GM06990 (cell line): ENCODE results near the gene CAMK1D.
"Not testable (repeated sequence)": the region's sequence is repeated elsewhere in the genome, so short reads cannot be mapped to it uniquely, and the experiment has no call there.

Source experiments
- DNase-seq: peaks from one replicate; pipeline ENCODE4 v3.0.0-alpha.2; 2011; ENCODE audit not compliant: insufficient read length; ENCODE audit errors: extremely low read depth
- H3K27me3 ChIP-seq: replicated peaks from 2 replicates; pipeline ENCODE4 v1.6.0; 2011; ENCODE audit warnings: low read length; ENCODE audit not compliant: control insufficient read depth, insufficient read depth
- H3K36me3 ChIP-seq: 2 replicates; pipeline ENCODE4 v1.5.1; 2011; ENCODE audit warnings: low read length; ENCODE audit not compliant: control insufficient read depth, insufficient read depth
- H3K4me3 ChIP-seq: replicated peaks from 2 replicates; pipeline ENCODE4 v1.5.1; 2011; ENCODE audit warnings: low read depth, mild to moderate bottlenecking, control low read depth, low read length
- TF ChIP-seq, protein P1 (sequence below): IDR thresholded peaks from 2 replicates; pipeline ENCODE4 v1.5.1; 2011; ENCODE audit warnings: low read length, control low read depth, mild to moderate bottlenecking, inconsistent platforms; ENCODE audit not compliant: insufficient read depth, poor library complexity, severe bottlenecking

CAMK1D gene

DNA sequence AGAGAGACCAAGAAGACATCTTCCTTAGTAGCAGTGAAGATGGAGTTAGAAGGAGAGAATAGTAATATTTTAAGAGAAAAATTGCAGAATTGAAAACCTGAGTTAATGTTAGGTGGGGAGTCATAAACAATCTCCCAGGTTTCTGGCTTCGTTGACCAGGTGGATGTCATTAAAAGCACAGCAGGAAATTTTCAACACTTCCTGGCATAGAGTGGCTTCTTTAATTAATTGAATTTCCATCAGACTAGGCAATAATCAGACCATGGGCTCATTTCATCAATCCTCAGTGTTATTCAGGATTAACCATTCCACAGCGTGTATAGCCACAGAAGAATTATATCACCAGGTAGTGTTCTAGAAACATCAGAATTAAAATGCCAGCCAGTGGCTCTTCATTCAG, 383.9 kb downstream of the CAMK1D start:
- DNase-seq, result no peak
- TF ChIP-seq, protein P1, sequence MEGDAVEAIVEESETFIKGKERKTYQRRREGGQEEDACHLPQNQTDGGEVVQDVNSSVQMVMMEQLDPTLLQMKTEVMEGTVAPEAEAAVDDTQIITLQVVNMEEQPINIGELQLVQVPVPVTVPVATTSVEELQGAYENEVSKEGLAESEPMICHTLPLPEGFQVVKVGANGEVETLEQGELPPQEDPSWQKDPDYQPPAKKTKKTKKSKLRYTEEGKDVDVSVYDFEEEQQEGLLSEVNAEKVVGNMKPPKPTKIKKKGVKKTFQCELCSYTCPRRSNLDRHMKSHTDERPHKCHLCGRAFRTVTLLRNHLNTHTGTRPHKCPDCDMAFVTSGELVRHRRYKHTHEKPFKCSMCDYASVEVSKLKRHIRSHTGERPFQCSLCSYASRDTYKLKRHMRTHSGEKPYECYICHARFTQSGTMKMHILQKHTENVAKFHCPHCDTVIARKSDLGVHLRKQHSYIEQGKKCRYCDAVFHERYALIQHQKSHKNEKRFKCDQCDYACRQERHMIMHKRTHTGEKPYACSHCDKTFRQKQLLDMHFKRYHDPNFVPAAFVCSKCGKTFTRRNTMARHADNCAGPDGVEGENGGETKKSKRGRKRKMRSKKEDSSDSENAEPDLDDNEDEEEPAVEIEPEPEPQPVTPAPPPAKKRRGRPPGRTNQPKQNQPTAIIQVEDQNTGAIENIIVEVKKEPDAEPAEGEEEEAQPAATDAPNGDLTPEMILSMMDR, result no peak
- Histone ChIP-seq H3K4me3 (no peak overlapping the region), H3K27me3 (no peaks in the 10 kb centered on the region), H3K36me3 (no peaks in the 10 kb centered on the region; the same call in 1 of the 2 replicates)

DNA sequence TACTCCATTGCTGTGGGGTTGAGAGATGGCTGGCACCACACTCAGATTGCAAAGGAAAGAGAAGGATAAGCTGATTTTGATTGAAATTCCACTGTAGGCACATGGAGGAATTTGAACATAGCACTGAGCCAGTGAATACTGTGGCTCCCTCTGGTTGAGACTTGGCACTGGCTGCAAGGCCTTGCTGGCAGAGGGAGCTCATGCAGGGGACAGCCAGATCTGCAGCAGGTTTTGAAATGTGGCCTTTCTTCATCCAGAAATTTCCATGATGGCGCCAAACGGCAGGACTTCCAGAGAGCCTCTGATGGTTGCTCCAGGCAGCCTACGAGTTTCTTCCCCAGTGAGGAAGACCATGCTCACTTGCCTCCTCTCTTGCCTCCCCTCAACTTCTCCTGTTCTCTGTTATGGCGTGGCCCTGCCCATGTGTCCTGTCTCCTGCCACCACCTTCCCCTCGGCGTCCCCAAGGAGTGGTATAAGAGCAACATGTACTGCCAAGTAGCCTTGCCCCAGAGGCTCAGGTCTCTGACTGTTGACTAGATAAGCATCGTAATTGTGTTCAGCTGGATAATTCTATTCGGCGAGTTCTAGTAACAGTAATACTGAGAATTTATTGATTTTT, 386.6 kb downstream of the CAMK1D start:
- Histone ChIP-seq H3K27me3 (no peaks in the 10 kb centered on the region), H3K36me3 (no peaks in the 10 kb centered on the region; the same call in 1 of the 2 replicates), H3K4me3 (no peak overlapping the region)
- DNase-seq, result no peak
- TF ChIP-seq, protein P1, result no peak

DNA sequence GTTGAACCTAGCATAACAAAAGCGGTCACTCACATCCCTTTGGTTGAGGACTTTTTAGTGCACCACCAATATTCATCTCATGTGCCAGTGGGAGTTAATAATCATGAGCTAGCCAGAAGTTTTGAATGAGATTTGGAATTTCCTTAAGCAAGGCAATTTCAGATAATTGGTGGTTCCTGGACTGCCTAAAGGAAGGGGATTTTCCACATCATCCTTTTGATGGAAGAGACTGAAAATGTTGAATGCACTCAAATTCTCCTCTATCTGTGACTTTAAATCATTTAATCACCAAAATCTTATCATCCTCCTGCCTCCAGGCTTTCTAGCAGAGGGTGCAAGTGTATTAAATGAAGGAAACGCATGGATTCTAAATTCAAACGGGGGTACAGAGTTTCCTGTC, 391.5 kb downstream of the CAMK1D start:
- TF ChIP-seq, protein P1, result no peak
- no peak for DNase-seq
- no peaks in the 10 kb centered on the region; the same call in none of the 2 replicates for H3K36me3 ChIP-seq
- H3K4me3 ChIP-seq, result no peak overlapping the region
- H3K27me3 ChIP-seq, result no peaks in the 10 kb centered on the region

DNA sequence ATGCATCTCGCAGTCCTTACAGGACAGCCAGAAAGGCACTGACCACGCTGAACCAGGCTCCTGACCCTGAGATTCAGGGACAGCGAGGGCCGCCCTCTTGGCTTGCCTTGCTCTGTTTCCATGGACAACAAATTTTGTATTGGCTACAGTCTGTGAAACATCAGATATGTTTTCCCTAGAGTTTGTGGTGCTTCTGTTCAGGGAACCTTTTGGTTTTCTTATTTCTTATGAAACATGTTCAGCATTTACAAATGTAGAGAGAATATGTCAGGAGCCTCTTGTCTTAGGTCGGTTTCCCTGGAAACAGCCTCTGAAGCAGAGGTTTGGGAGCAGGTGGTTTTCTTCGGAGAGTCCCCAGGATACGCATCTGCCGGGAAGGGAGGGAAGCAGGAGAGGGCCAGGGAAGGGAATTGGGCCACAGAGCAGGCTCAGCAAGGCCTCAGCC, 392.0 kb downstream of the CAMK1D start:
- DNase-seq, result no peak
- Histone ChIP-seq H3K4me3 (no peak overlapping the region), H3K27me3 (no peaks in the 10 kb centered on the region), H3K36me3 (no peaks in the 10 kb centered on the region; the same call in 1 of the 2 replicates)
- TF ChIP-seq, protein P1, result no peak

DNA sequence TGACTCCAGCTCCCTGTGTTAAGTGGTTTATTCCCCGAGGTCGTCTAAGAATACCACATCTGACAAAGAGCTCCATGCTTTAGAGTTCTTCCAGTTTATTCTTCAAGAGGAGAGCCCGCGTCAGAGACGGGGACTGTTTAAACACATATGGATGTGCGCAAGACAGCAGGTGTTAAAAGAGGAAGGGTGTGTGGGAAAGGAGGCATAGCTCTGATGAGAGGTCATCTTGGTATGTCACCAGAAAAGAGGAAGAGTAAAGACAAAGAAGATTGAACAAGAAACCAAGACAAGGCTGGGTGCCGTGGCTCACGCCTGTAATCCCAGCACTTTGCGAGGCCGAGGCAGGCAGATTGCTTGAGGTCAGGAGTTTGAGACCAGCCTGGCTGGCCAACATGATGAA, 393.4 kb downstream of the CAMK1D start:
- TF ChIP-seq, protein P1, result no peak
- no peak for DNase-seq
- Histone ChIP-seq H3K36me3 (no peaks in the 10 kb centered on the region; the same call in 1 of the 2 replicates), H3K27me3 (no peaks in the 10 kb centered on the region), H3K4me3 (no peak overlapping the region)

DNA sequence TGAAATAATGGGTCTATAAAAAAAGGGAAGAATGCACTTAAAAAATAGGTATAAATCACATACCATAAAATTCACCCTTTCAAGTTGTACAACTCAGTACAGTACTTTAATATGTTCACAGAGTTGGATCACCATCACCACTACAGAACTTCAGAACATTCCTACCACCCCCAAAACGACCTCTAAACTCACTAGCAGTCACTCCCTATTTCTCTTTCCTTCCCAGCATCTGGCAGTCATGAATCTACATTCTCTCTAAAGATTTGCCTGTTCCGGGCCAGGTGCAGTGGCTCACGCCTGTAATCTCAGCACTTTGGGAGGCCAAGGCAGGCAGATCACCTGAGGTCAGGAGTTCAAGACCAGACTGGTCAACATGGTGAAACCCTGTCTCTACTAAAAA, 394.1 kb downstream of the CAMK1D start:
- not testable (repeated sequence) for H3K27me3 ChIP-seq, DNase-seq, H3K4me3 ChIP-seq, H3K36me3 ChIP-seq
